Measurements from ENCODE around the gene LGALS13. TPM values are rescaled to one million over a fixed set of nuclear protein-coding genes. Genes with fewer than 3 reads are reported as not detected.

Gene LGALS13
- total RNA-seq, 3 donors from 2014 or later: not detected

GRCh38 chr19:39645800-39646411 is 43.6 kb downstream of the LGALS13 start:
- ATAC-seq (no peak), DNase-seq (no peak)
- H3K36me3 Mint-ChIP-seq (ENCODE audit: insufficient read depth): no peaks in the 10 kb centered on the region
- H3K4me3 Mint-ChIP-seq: no peak overlapping the region
- H3K27me3 Mint-ChIP-seq (ENCODE audit: low read depth): peaks cover 59% of the 10 kb centered on the region
- H3K4me1 Mint-ChIP-seq (ENCODE audit: low read depth): no peaks in the 10 kb centered on the region
- no peaks in the 10 kb centered on the region for H3K9me3 Mint-ChIP-seq

DNA sequence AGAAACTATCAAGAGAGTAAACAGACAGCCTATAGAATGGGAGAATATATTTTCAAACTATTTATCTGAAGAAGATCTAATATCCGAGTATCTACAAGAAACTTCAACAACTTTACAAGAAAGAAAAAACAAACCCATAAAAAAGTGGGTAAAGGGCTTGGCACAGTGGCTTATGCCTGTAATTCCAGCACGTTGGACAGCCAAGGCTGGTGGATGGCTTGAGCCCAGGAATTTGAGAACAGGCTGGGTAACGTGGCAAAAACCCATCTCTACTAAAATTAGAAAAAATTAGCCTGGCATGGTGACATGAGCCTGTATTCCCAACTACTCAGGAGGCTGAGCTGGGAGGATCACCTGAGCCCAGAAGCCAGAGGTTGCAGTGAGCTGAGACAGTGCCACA is 45.6 kb downstream of the LGALS13 start:
- no peaks in the 10 kb centered on the region for H3K4me1 Mint-ChIP-seq (ENCODE audit: low read depth)
- no peak overlapping the region for H3K4me3 Mint-ChIP-seq
- peaks cover 57% of the 10 kb centered on the region for H3K27me3 Mint-ChIP-seq (ENCODE audit: low read depth)
- H3K36me3 Mint-ChIP-seq (ENCODE audit: insufficient read depth): no peaks in the 10 kb centered on the region
- H3K9me3 Mint-ChIP-seq: no peaks in the 10 kb centered on the region
- no peak for ATAC-seq
- no peak for DNase-seq

- Mint-ChIP-seq H3K36me3 (ENCODE audit: insufficient read depth) (no peaks in the 10 kb centered on the region), H3K27me3 (ENCODE audit: low read depth) (peaks cover 21% of the 10 kb centered on the region), H3K4me1 (ENCODE audit: low read depth) (no peaks in the 10 kb centered on the region), H3K4me3 (no peak within 1 kb of the TSS), H3K9me3 (no peaks in the 10 kb centered on the region)
- no peak for DNase-seq
- ATAC-seq: no peak
Measured at GRCh38 chr19:39655613-39656012, 53.3 kb downstream of the LGALS13 start, which contains the start of gene LGALS16. Gene LGALS16, plus strand, starts transcription at chr19:39655913. Its CDS starts 49 bp downstream, at chr19:39655962.

Other genes starting within 250 kb of the LGALS13 start
- 10 to 100 TPM; 48.0 to 50.8 (median 50.2) TPM for gene PAF1, start 211.4 kb upstream of the LGALS13 start, total RNA-seq
- gene MED29, start 211.1 kb upstream of the LGALS13 start, total RNA-seq: 10 to 100 TPM; 39.5 to 43.1 (median 39.7) TPM
- gene ZFP36, start 195.7 kb upstream of the LGALS13 start, total RNA-seq: 10 to 100 TPM; 39.5 to 50.8 (median 43.7) TPM
- 10 to 100 TPM; 22.0 to 23.7 (median 22.0) TPM for gene PLEKHG2, start 189.9 kb upstream of the LGALS13 start, total RNA-seq
- 1,000 to 10,000 TPM; 3,250 to 3,505 (median 3,474) TPM for gene RPS16, start 166.6 kb upstream of the LGALS13 start, total RNA-seq
- gene SUPT5H, start 156.9 kb upstream of the LGALS13 start, total RNA-seq: 100 to 1,000 TPM; 193 to 201 (median 197) TPM
- 100 to 1,000 TPM; 192 to 211 (median 195) TPM for gene TIMM50, start 121.7 kb upstream of the LGALS13 start, total RNA-seq
- gene DLL3, start 103.6 kb upstream of the LGALS13 start, total RNA-seq: 1 to 10 TPM; 1.7 to 3.3 (median 1.7) TPM
- gene SELENOV, start 87.4 kb upstream of the LGALS13 start, total RNA-seq: not detected
- gene EID2B, start 69.7 kb upstream of the LGALS13 start, total RNA-seq: 1 to 10 TPM; 2.2 to 2.6 (median 2.4) TPM
- gene EID2, start 62.4 kb upstream of the LGALS13 start, total RNA-seq: 10 to 100 TPM; 14.9 to 16.5 (median 16.1) TPM
- gene LGALS16, start 53.4 kb downstream of the LGALS13 start, total RNA-seq: not detected
- gene LGALS14, start 102.0 kb downstream of the LGALS13 start, total RNA-seq: not detected
- gene CLC, start 135.5 kb downstream of the LGALS13 start, total RNA-seq: 1 to 10 TPM in 2 of 3 donors, not detected in 1; 1.2 to 2.3 TPM
- gene LEUTX, start 176.3 kb downstream of the LGALS13 start, total RNA-seq: not detected
- 1 to 10 TPM; 2.8 to 3.2 (median 2.8) TPM for gene DYRK1B, start 231.6 kb downstream of the LGALS13 start, total RNA-seq
- 100 to 1,000 TPM; 738 to 880 (median 839) TPM for gene FBL, start 243.9 kb downstream of the LGALS13 start, total RNA-seq

Data from activated T-cell treated with anti-CD3 and anti-CD28 coated beads, Interleukin-2, amount 50 U/mL, for 4 hours (primary cell).